ENCODE measurements around the gene CDKN1B. TPM values are rescaled to one million over a fixed set of nuclear protein-coding genes. Genes with fewer than 3 reads are reported as not detected.
A peak's percentile ranks its signal among the peaks of the same experiment; 100 is the strongest.

CDKN1B gene
- total RNA-seq, 1 donor from 2014 or later: 49.6 TPM

- DNase-seq (ENCODE audit: extremely low spot score, unreplicated experiment): no peak
- H3K4me1 Mint-ChIP-seq (ENCODE audit: unreplicated experiment): peaks cover 16% of the 10 kb centered on the region
- peak overlapping the region; percentile 94 for H3K27ac Mint-ChIP-seq
- TF ChIP-seq CTCF (conservative IDR thresholded peaks at IDR 0.05): no peak
- no peaks in the 10 kb centered on the region for H3K9me3 Mint-ChIP-seq
- peaks cover 41% of the 10 kb centered on the region for H3K36me3 Mint-ChIP-seq
- peaks cover 11% of the 10 kb centered on the region for H3K27me3 Mint-ChIP-seq
- peak overlapping the region; percentile 98 for H3K4me3 Mint-ChIP-seq
Observed at GRCh38 chr12:12721814-12722434, 4.8 kb downstream of the CDKN1B start.

- TF ChIP-seq CTCF (conservative IDR thresholded peaks at IDR 0.05): no peak
- H3K36me3 Mint-ChIP-seq: peaks cover 41% of the 10 kb centered on the region
- DNase-seq (ENCODE audit: extremely low spot score, unreplicated experiment): no peak
- peaks cover 16% of the 10 kb centered on the region for H3K4me1 Mint-ChIP-seq (ENCODE audit: unreplicated experiment)
- peaks cover 11% of the 10 kb centered on the region for H3K27me3 Mint-ChIP-seq
- H3K4me3 Mint-ChIP-seq: peak overlapping the region; percentile 92
- no peaks in the 10 kb centered on the region for H3K9me3 Mint-ChIP-seq
- peak overlapping the region; percentile 94 for H3K27ac Mint-ChIP-seq
Observed at GRCh38 chr12:12722435-12723148, 5.4 kb downstream of the CDKN1B start.

- Mint-ChIP-seq H3K27me3 (peaks cover 11% of the 10 kb centered on the region), H3K9me3 (no peaks in the 10 kb centered on the region), H3K4me1 (ENCODE audit: unreplicated experiment) (peaks cover 16% of the 10 kb centered on the region), H3K27ac (peak overlapping the region; percentile 94), H3K4me3 (peak overlapping the region; percentile 92), H3K36me3 (peaks cover 39% of the 10 kb centered on the region)
- no peak for DNase-seq (ENCODE audit: extremely low spot score, unreplicated experiment)
- TF ChIP-seq CTCF (conservative IDR thresholded peaks at IDR 0.05): no peak
Observed at GRCh38 chr12:12723149-12723680, 6.0 kb downstream of the CDKN1B start.

- Mint-ChIP-seq H3K4me1 (ENCODE audit: unreplicated experiment) (peaks cover 16% of the 10 kb centered on the region), H3K27ac (peak overlapping the region; percentile 94), H3K27me3 (peaks cover 11% of the 10 kb centered on the region), H3K4me3 (peak overlapping the region; percentile 92), H3K36me3 (peaks cover 37% of the 10 kb centered on the region), H3K9me3 (no peaks in the 10 kb centered on the region)
- no peak for DNase-seq (ENCODE audit: extremely low spot score, unreplicated experiment)
- no peak for TF ChIP-seq CTCF (conservative IDR thresholded peaks at IDR 0.05)
Observed at GRCh38 chr12:12723681-12724420, 6.7 kb downstream of the CDKN1B start.

GRCh38 chr12:12724421-12725085 lies 7.4 kb downstream of the CDKN1B start:
- no peaks in the 10 kb centered on the region for H3K9me3 Mint-ChIP-seq
- peaks cover 16% of the 10 kb centered on the region for H3K4me1 Mint-ChIP-seq (ENCODE audit: unreplicated experiment)
- TF ChIP-seq CTCF (conservative IDR thresholded peaks at IDR 0.05): peak; percentile 26
- peaks cover 33% of the 10 kb centered on the region for H3K36me3 Mint-ChIP-seq
- peak overlapping the region; percentile 90 for H3K4me3 Mint-ChIP-seq
- DNase-seq (ENCODE audit: extremely low spot score, unreplicated experiment): no peak
- peaks cover 11% of the 10 kb centered on the region for H3K27me3 Mint-ChIP-seq
- H3K27ac Mint-ChIP-seq: peak overlapping the region; percentile 99

All from type B pancreatic cell (in vitro differentiated cells).